CD14-positive monocyte (primary cell): ENCODE data around the gene MRPS18A. TPM values are rescaled to one million over a fixed set of nuclear protein-coding genes. Genes with fewer than 3 reads are reported as not detected.
A peak's percentile ranks its signal among the peaks of the same experiment; 100 is the strongest.

ENCODE experiments used
- DNase-seq, 3 donors: peaks; one replicate each; pipeline ENCODE4 v3.0.0-alpha.2; 2011 to 2022
- H2AFZ ChIP-seq: 2 replicates; pipeline ENCODE4 v1.6.0; 2012; ENCODE audit warnings: mild to moderate bottlenecking, low read depth, low read length, inconsistent platforms; ENCODE audit not compliant: insufficient read depth, poor library complexity, severe bottlenecking
- H3K27ac ChIP-seq, 2 donors: 1 replicate in 1 of 2; 2 replicates in 1 of 2; pipeline ENCODE4 v1.5.1; 2012 to 2013; ENCODE audit warnings: low read length in 2 of 2, control low read depth in 1 of 2, inconsistent platforms in 1 of 2, low read depth in 1 of 2, mild to moderate bottlenecking in 1 of 2
- H3K27me3 ChIP-seq, 2 donors: one replicate each; pipeline versions ENCODE4 v1.6.0 to v1.6.1; 2011 to 2013; ENCODE audit warnings: low read length in 2 of 2; ENCODE audit not compliant: control insufficient read depth in 2 of 2, insufficient read depth in 2 of 2
- H3K36me3 ChIP-seq, 2 donors: replicated peaks in 1 of 2; 1 replicate in 1 of 2; 2 replicates in 1 of 2; pipeline versions ENCODE4 v1.5.1 to v1.6.1; 2012 to 2013; ENCODE audit warnings: low read length in 2 of 2, control low read depth in 1 of 2, inconsistent platforms in 1 of 2, mild to moderate bottlenecking in 1 of 2; ENCODE audit not compliant: insufficient read depth in 2 of 2, control insufficient read depth in 1 of 2
- H3K4me1 ChIP-seq, 2 donors: 1 replicate in 1 of 2; 2 replicates in 1 of 2; pipeline versions ENCODE4 v1.5.1 to v1.6.1; 2012 to 2013; ENCODE audit warnings: low read length in 2 of 2, control low read depth in 1 of 2, inconsistent platforms in 1 of 2, mild to moderate bottlenecking in 1 of 2, moderate library complexity in 1 of 2; ENCODE audit not compliant: insufficient read depth in 2 of 2, control insufficient read depth in 1 of 2
- H3K4me2 ChIP-seq: replicated peaks from 2 replicates; pipeline ENCODE3; 2012; ENCODE audit warnings: low read length, moderate library complexity, mild to moderate bottlenecking; ENCODE audit not compliant: poor library complexity, severe bottlenecking; ENCODE audit errors: extremely low read depth
- H3K4me3 ChIP-seq, 3 experiments: fragments of 200-600 bp in 1 of 3; sonication (generic) in 1 of 3; replicated peaks in 1 of 3; 1 replicate in 2 of 3; 2 replicates in 1 of 3; pipeline ENCODE4 v1.5.1; 2011 to 2013; ENCODE audit warnings: low read length in 3 of 3, mild to moderate bottlenecking in 3 of 3, control low read depth in 2 of 3, low read depth in 2 of 3, inconsistent platforms in 1 of 3, moderate library complexity in 1 of 3
- H3K79me2 ChIP-seq: 2 replicates; pipeline ENCODE4 v1.6.0; 2012; ENCODE audit warnings: mild to moderate bottlenecking, control low read depth, inconsistent platforms, low read length, moderate library complexity; ENCODE audit not compliant: insufficient read depth
- H3K9ac ChIP-seq: 2 replicates; pipeline ENCODE4 v1.6.0; 2017; ENCODE audit warnings: low read length, mild to moderate bottlenecking; ENCODE audit not compliant: insufficient read depth, poor library complexity, severe bottlenecking
- H3K9me3 ChIP-seq, 2 donors: replicated peaks in 1 of 2; 1 replicate in 1 of 2; 2 replicates in 1 of 2; pipeline versions ENCODE4 v1.5.1 to v1.6.1; 2012 to 2013; ENCODE audit warnings: low read length in 2 of 2, control low read depth in 1 of 2; ENCODE audit not compliant: control insufficient read depth in 1 of 2, insufficient read depth in 1 of 2
- H4K20me1 ChIP-seq: 2 replicates; pipeline ENCODE4 v1.6.0; 2012; ENCODE audit warnings: mild to moderate bottlenecking, low read length, control low read depth, moderate library complexity; ENCODE audit not compliant: insufficient read depth
- H3K27ac Mint-ChIP-seq, 7 donors: one replicate each; pipeline ENCODE4 v1.8.0; 2020; ENCODE audit warnings: mild to moderate bottlenecking in 7 of 7, mixed read lengths in 7 of 7, moderate library complexity in 6 of 7, inconsistent platforms in 2 of 7
- H3K27me3 Mint-ChIP-seq, 3 donors: one replicate each; pipeline ENCODE4 v1.8.0; 2021 to 2022; ENCODE audit warnings: low read depth in 3 of 3, mild to moderate bottlenecking in 3 of 3, mixed read lengths in 3 of 3, moderate library complexity in 3 of 3, inconsistent platforms in 1 of 3
- H3K36me3 Mint-ChIP-seq, 2 donors: one replicate each; pipeline ENCODE4 v1.8.0; 2020; ENCODE audit warnings: mixed read lengths in 2 of 2, inconsistent platforms in 1 of 2, mild to moderate bottlenecking in 1 of 2
- H3K4me1 Mint-ChIP-seq: one replicate; pipeline ENCODE4 v1.8.0; 2020; ENCODE audit warnings: mild to moderate bottlenecking, mixed read lengths
- H3K4me3 Mint-ChIP-seq, 2 donors: one replicate each; pipeline ENCODE4 v1.8.0; 2020; ENCODE audit warnings: mild to moderate bottlenecking in 2 of 2, mixed read lengths in 2 of 2, moderate library complexity in 1 of 2
- H3K9me3 Mint-ChIP-seq, 7 donors: one replicate each; pipeline ENCODE4 v1.8.0; 2020 to 2022; ENCODE audit warnings: mixed read lengths in 7 of 7, mild to moderate bottlenecking in 6 of 7, moderate library complexity in 6 of 7, inconsistent platforms in 2 of 7
- CTCF ChIP-seq: fragments of 200-600 bp; IDR thresholded peaks from one replicate; pipeline ENCODE4 v1.8.0; 2022; ENCODE audit warnings: antibody characterized with exemption, mild to moderate bottlenecking
- WGBS: methylation state at CpG from one replicate; pipeline ENCODE4 v1.1.5; 2013; ENCODE audit warnings: missing lambda C conversion rate; ENCODE audit not compliant: insufficient coverage; 5-methylcytosine and 5-hydroxymethylcytosine counted together
- intact Hi-C, 2 donors: fragments of 100-400 bp; cut with micrococcal nuclease; formaldehyde crosslinking; loops; one replicate each; pipeline versions ENCODE4 v1.15.0 to v1.15.1; 2023
- polyA plus RNA-seq, 3 donors: library from polyadenylated mRNA; depleted of rRNA in 1 of 3; unstranded in 2 of 3; stranded (reverse) in 1 of 3; fragments of 300-500 nt in 2 of 3; fragments of >200 nt in 1 of 3; fragmentation: Illumina TruSeq in 2 of 3; gene quantifications; 1 replicate in 2 of 3; 2 replicates in 1 of 3; pipeline ENCODE4 v1.2.3, GENCODE V29; 2012 to 2021

MRPS18A gene
- polyA plus RNA-seq, 3 donors, result 17.3 to 45.3 (median 41.4) TPM

GRCh38 chr6:43667245-43668150 is 20.1 kb downstream of the MRPS18A start:
- Histone ChIP-seq H2AFZ (no peak overlapping the region), H3K4me3 (no peak overlapping the region), H3K9me3 (no peaks in the 10 kb centered on the region), H3K27ac (no peak overlapping the region), H3K4me2 (peak overlapping the region; percentile 32), H3K9ac (no peak overlapping the region), H3K27me3 (peaks cover 0 to 3% of the 10 kb centered on the region in 2 donors), H4K20me1 (peaks cover 7% of the 10 kb centered on the region), H3K4me1 (peaks cover 8 to 14% of the 10 kb centered on the region in 2 donors), H3K79me2 (no peaks in the 10 kb centered on the region), H3K36me3 (peaks cover 15 to 28% of the 10 kb centered on the region in 2 donors)
- intact Hi-C loops, result loop anchor here (1.0 to 5.0 kb wide), 6 partner anchors 95 to 412 kb away; partner anchors contain the start of gene VEGFA (in 1 of the 2)
- peak; percentile 57 to 70 (median 69) for DNase-seq
- peaks cover 11 to 17% (median 16%) of the 10 kb centered on the region in 3 donors for H3K27me3 Mint-ChIP-seq
- H3K27ac Mint-ChIP-seq, result peak overlapping the region in 2 of 7 donors; percentile 30 to 85
- peak overlapping the region in 1 of 2 donors; percentile 46 for H3K4me3 Mint-ChIP-seq
- peaks cover 22 to 32% of the 10 kb centered on the region in 2 donors for H3K36me3 Mint-ChIP-seq
- WGBS, result 11% methylated on average over 10 of the region's 16 CpGs
- TF ChIP-seq CTCF, result peak; percentile 95
- no peaks in the 10 kb centered on the region for H3K9me3 Mint-ChIP-seq
- H3K4me1 Mint-ChIP-seq, result peaks cover 16% of the 10 kb centered on the region

GRCh38 chr6:43666196-43666920 is 21.2 kb downstream of the MRPS18A start:
- Histone ChIP-seq H3K4me1 (peaks cover 8 to 14% of the 10 kb centered on the region in 2 donors), H3K36me3 (peaks cover 4 to 17% of the 10 kb centered on the region in 2 donors), H3K9ac (no peak overlapping the region), H3K4me3 (no peak overlapping the region), H3K4me2 (no peak overlapping the region), H3K79me2 (no peaks in the 10 kb centered on the region), H4K20me1 (peaks cover 7% of the 10 kb centered on the region), H3K9me3 (no peaks in the 10 kb centered on the region), H3K27me3 (peaks cover 0 to 3% of the 10 kb centered on the region in 2 donors), H2AFZ (no peak overlapping the region), H3K27ac (no peak overlapping the region)
- Mint-ChIP-seq H3K9me3 (peaks cover 0 to 3% (median 0%) of the 10 kb centered on the region in 7 donors), H3K36me3 (peaks cover 15 to 21% of the 10 kb centered on the region in 2 donors), H3K27ac (peak overlapping the region in 1 of 7 donors; percentile 45), H3K4me1 (peaks cover 16% of the 10 kb centered on the region), H3K4me3 (no peak overlapping the region), H3K27me3 (peaks cover 11 to 17% (median 16%) of the 10 kb centered on the region in 3 donors)
- intact Hi-C loops, result loop anchor here (2.0 to 5.0 kb wide), 5 partner anchors 96 to 412 kb away; partner anchors contain the start of gene VEGFA (in 1 of the 2)
- DNase-seq, result no peak
- 89% methylated on average over 5 of the region's 13 CpGs for WGBS
- no peak for TF ChIP-seq CTCF
